Left lung (tissue), 10 donors: ENCODE data around the gene ZBTB17. TPM values are rescaled to one million over a fixed set of nuclear protein-coding genes. Genes with fewer than 3 reads are reported as not detected.

Experiments
- ATAC-seq: fragments of 200-7000 bp; cut with Tn5 transposase; one replicate; pipeline ENCODE4 v1.9.1; 2020; ENCODE audit warnings: moderate library complexity
- DNase-seq, 4 donors: peaks; one replicate each; pipeline ENCODE4 v3.0.0-alpha.2; 2013 to 2020
- H3K27ac ChIP-seq, 2 donors: fragments of 200-600 bp; sonication (generic) in 1 of 2; one replicate each; pipeline versions ENCODE4 v1.5.0 to v1.8.0; 2020 to 2021
- H3K27me3 ChIP-seq, 2 donors: fragments of 200-600 bp; sonication (generic) in 1 of 2; one replicate each; pipeline versions ENCODE4 v1.5.0 to v1.8.0; 2020 to 2021
- H3K36me3 ChIP-seq, 2 donors: fragments of 200-600 bp; sonication (generic) in 1 of 2; one replicate each; pipeline versions ENCODE4 v1.5.0 to v1.8.0; 2020 to 2021
- H3K4me1 ChIP-seq, 2 donors: fragments of 200-600 bp; one replicate each; pipeline ENCODE4 v1.8.0; 2021
- H3K4me3 ChIP-seq, 2 donors: fragments of 200-600 bp; sonication (generic) in 1 of 2; one replicate each; pipeline versions ENCODE4 v1.5.0 to v1.8.0; 2020 to 2021; ENCODE audit warnings: mild to moderate bottlenecking in 1 of 2
- H3K9me3 ChIP-seq, 2 donors: fragments of 200-600 bp; sonication (generic) in 1 of 2; one replicate each; pipeline versions ENCODE4 v1.5.0 to v1.8.0; 2020 to 2021
- CTCF ChIP-seq, 2 donors: fragments of 200-600 bp; sonication (generic) in 1 of 2; IDR thresholded peaks; one replicate each; pipeline versions ENCODE4 v1.5.0 to v1.8.0; 2021; ENCODE audit warnings: antibody characterized with exemption in 2 of 2
- intact Hi-C, 2 donors: fragments of 100-400 bp; cut with DNase I; formaldehyde crosslinking; loops; one replicate each; pipeline versions ENCODE4 v1.11.2 to v1.14.2; 2022
- polyA plus RNA-seq, 6 donors: library from polyadenylated mRNA; unstranded; fragments of 120-200 nt; gene quantifications; one replicate each; pipeline ENCODE4 v1.2.1, GENCODE V29; 2013; ENCODE audit not compliant: insufficient read length in 6 of 6
- total RNA-seq, 2 donors: library from RNA; stranded (reverse); fragmentation: NEBNext Ultra II Directional; extraction: Animal tissue kit (Norgen Biotek cat#: 25700); gene quantifications; one replicate each; pipeline ENCODE4 v1.2.1, GENCODE V29; 2021
- donor health status: DM: no; HTN: yes; CAD: no.
- donor health status: DM: no; HTN: no; CAD: no.

ZBTB17 gene
- total and polyA plus RNA-seq, 8 donors = 27.4 to 46.5 (median 33.1) TPM

- Histone ChIP-seq H3K4me3 (no peak overlapping the region), H3K27me3 (no peaks in the 10 kb centered on the region), H3K9me3 (no peaks in the 10 kb centered on the region), H3K27ac (peak overlapping the region; percentile 89 to 94), H3K4me1 (peaks cover 45 to 57% of the 10 kb centered on the region in 2 donors), H3K36me3 (peaks cover 0 to 51% of the 10 kb centered on the region in 2 donors)
- TF ChIP-seq CTCF (IDR thresholded peaks at IDR 0.05) = no peak
- intact Hi-C loops = no loop called here
- ATAC-seq (no peak), DNase-seq (no peak)
These were observed 27.8 kb downstream of the ZBTB17 start for GRCh38 chr1:15948091-15948591.

- intact Hi-C loops = no loop called here
- Histone ChIP-seq H3K27ac (no peak overlapping the region), H3K9me3 (no peaks in the 10 kb centered on the region), H3K4me3 (no peak overlapping the region), H3K36me3 (peaks cover 0 to 57% of the 10 kb centered on the region in 2 donors), H3K27me3 (no peaks in the 10 kb centered on the region), H3K4me1 (peaks cover 40 to 51% of the 10 kb centered on the region in 2 donors)
- DNase-seq = no peak
- no peak for ATAC-seq
- TF ChIP-seq CTCF (IDR thresholded peaks at IDR 0.05) = no peak
These were observed 28.4 kb downstream of the ZBTB17 start for GRCh38 chr1:15947382-15948090.

GRCh38 chr1:15946571-15947381, 29.1 kb downstream of the ZBTB17 start:
- Histone ChIP-seq H3K27me3 (no peaks in the 10 kb centered on the region), H3K27ac (peak overlapping the region in 1 of 2 donors; percentile 9), H3K4me3 (no peak overlapping the region), H3K4me1 (peaks cover 35 to 43% of the 10 kb centered on the region in 2 donors), H3K36me3 (peaks cover 0 to 65% of the 10 kb centered on the region in 2 donors), H3K9me3 (no peaks in the 10 kb centered on the region)
- DNase-seq = no peak
- ATAC-seq = no peak
- no peak for TF ChIP-seq CTCF (IDR thresholded peaks at IDR 0.05)
- intact Hi-C loops = no loop called here

- no peak overlapping the region for H3K4me3 ChIP-seq
- peaks cover 0 to 73% of the 10 kb centered on the region in 2 donors for H3K36me3 ChIP-seq
- H3K4me1 ChIP-seq = peaks cover 28 to 35% of the 10 kb centered on the region in 2 donors
- DNase-seq (no peak), ATAC-seq (no peak)
- no peak for TF ChIP-seq CTCF (IDR thresholded peaks at IDR 0.05)
- intact Hi-C loops = no loop called here
- no peaks in the 10 kb centered on the region for H3K9me3 ChIP-seq
- no peak overlapping the region for H3K27ac ChIP-seq
- H3K27me3 ChIP-seq = no peaks in the 10 kb centered on the region
These were observed 30.0 kb downstream of the ZBTB17 start for GRCh38 chr1:15945832-15946448.
